Measurements from ENCODE around the gene TYK2. TPM values are rescaled to one million over a fixed set of nuclear protein-coding genes. Genes with fewer than 3 reads are reported as not detected.
A peak's percentile ranks its signal among the peaks of the same experiment; 100 is the strongest.

The TYK2 gene
- total RNA-seq, 1 experiment from 2014 or later: 108 TPM

GRCh38 chr19:10363789-10364281 lies 16.5 kb downstream of the TYK2 start:
- no peaks in the 10 kb centered on the region for H3K27me3 ChIP-seq (ENCODE audit: low read length)
- H2AFZ ChIP-seq (ENCODE audit: low read length): no peak overlapping the region
- no peaks in the 10 kb centered on the region for H3K9me3 ChIP-seq (ENCODE audit: low read length)
- H3K4me2 ChIP-seq (ENCODE audit: low read depth, low read length, poor library complexity, severe bottlenecking): no peak overlapping the region
- H3K36me3 ChIP-seq (ENCODE audit: insufficient read depth, low read length): peaks cover 10% of the 10 kb centered on the region
- H3K4me3 ChIP-seq (ENCODE audit: low read length): no peak overlapping the region
- no peaks in the 10 kb centered on the region for H4K20me1 ChIP-seq (ENCODE audit: insufficient read depth, low read depth, low read length)
- DNase-seq: no peak
- H3K79me2 ChIP-seq (ENCODE audit: low read length): no peaks in the 10 kb centered on the region
- no peak overlapping the region for H3K27ac ChIP-seq (ENCODE audit: low read length)
- no peak overlapping the region for H3K9ac ChIP-seq (ENCODE audit: low read length)
- H3K4me1 ChIP-seq (ENCODE audit: low read length): no peaks in the 10 kb centered on the region
- H3K9me2 ChIP-seq (replicated peaks; ENCODE audit: insufficient read depth, low read length): no peaks in the 10 kb centered on the region

GRCh38 chr19:10362259-10362658 lies 18.1 kb downstream of the TYK2 start:
- no peaks in the 10 kb centered on the region for H4K20me1 ChIP-seq (ENCODE audit: insufficient read depth, low read depth, low read length)
- H3K9ac ChIP-seq (ENCODE audit: low read length): no peak overlapping the region
- no peaks in the 10 kb centered on the region for H3K79me2 ChIP-seq (ENCODE audit: low read length)
- no peaks in the 10 kb centered on the region for H3K9me2 ChIP-seq (replicated peaks; ENCODE audit: insufficient read depth, low read length)
- no peak overlapping the region for H2AFZ ChIP-seq (ENCODE audit: low read length)
- no peak for DNase-seq
- no peaks in the 10 kb centered on the region for H3K4me1 ChIP-seq (ENCODE audit: low read length)
- H3K4me3 ChIP-seq (ENCODE audit: low read length): no peak overlapping the region
- no peak overlapping the region for H3K27ac ChIP-seq (ENCODE audit: low read length)
- H3K4me2 ChIP-seq (ENCODE audit: low read depth, low read length, poor library complexity, severe bottlenecking): no peak overlapping the region
- H3K27me3 ChIP-seq (ENCODE audit: low read length): no peaks in the 10 kb centered on the region
- H3K36me3 ChIP-seq (ENCODE audit: insufficient read depth, low read length): 0 out of 2 replicates have a peak, but pooled peaks cover 3% of the 10 kb centered on the region
- no peaks in the 10 kb centered on the region for H3K9me3 ChIP-seq (ENCODE audit: low read length)

- Histone ChIP-seq H3K27ac (ENCODE audit: low read length) (no peak overlapping the region), H4K20me1 (ENCODE audit: insufficient read depth, low read depth, low read length) (no peaks in the 10 kb centered on the region), H3K4me1 (ENCODE audit: low read length) (no peaks in the 10 kb centered on the region), H3K9me3 (ENCODE audit: low read length) (no peaks in the 10 kb centered on the region), H2AFZ (ENCODE audit: low read length) (no peak overlapping the region), H3K27me3 (ENCODE audit: low read length) (no peaks in the 10 kb centered on the region), H3K79me2 (ENCODE audit: low read length) (no peaks in the 10 kb centered on the region), H3K9me2 (replicated peaks; ENCODE audit: insufficient read depth, low read length) (no peaks in the 10 kb centered on the region), H3K36me3 (ENCODE audit: insufficient read depth, low read length) (0 out of 2 replicates have a peak, but pooled peaks cover 4% of the 10 kb centered on the region), H3K9ac (ENCODE audit: low read length) (no peak overlapping the region), H3K4me3 (ENCODE audit: low read length) (no peak overlapping the region), H3K4me2 (ENCODE audit: low read depth, low read length, poor library complexity, severe bottlenecking) (no peak overlapping the region)
- no peak for DNase-seq
Measured at GRCh38 chr19:10361569-10362011, 18.8 kb downstream of the TYK2 start.

DNA sequence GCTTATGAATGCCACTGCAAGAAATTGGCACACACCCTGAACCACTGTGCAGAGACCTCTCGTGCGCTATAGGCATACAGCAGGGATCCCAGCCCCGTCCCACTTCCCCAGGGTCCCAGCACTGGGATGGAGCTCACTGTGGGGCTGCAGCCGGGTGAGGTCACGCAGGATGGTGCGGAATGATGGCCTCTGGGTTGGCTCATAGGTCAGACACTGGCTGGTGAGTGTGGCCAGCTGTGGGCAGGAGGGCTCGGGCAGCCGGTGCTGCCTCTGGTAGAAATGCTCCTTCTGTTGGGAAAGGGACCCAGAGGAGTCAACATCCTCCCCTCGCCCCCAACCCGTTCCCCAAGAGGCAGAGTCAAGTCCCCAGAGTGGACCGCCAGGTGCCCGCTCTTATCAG lies 23.9 kb downstream of the TYK2 start:
- Histone ChIP-seq H3K9me3 (ENCODE audit: low read length) (no peaks in the 10 kb centered on the region), H3K4me2 (ENCODE audit: low read depth, low read length, poor library complexity, severe bottlenecking) (no peak overlapping the region), H3K79me2 (ENCODE audit: low read length) (no peaks in the 10 kb centered on the region), H3K36me3 (ENCODE audit: insufficient read depth, low read length) (peaks cover 21% of the 10 kb centered on the region), H3K4me1 (ENCODE audit: low read length) (no peaks in the 10 kb centered on the region), H4K20me1 (ENCODE audit: insufficient read depth, low read depth, low read length) (no peaks in the 10 kb centered on the region), H3K27ac (ENCODE audit: low read length) (no peak overlapping the region), H2AFZ (ENCODE audit: low read length) (no peak overlapping the region), H3K4me3 (ENCODE audit: low read length) (no peak overlapping the region), H3K27me3 (ENCODE audit: low read length) (no peaks in the 10 kb centered on the region), H3K9ac (ENCODE audit: low read length) (no peak overlapping the region), H3K9me2 (replicated peaks; ENCODE audit: insufficient read depth, low read length) (no peaks in the 10 kb centered on the region)
- no peak for DNase-seq

DNA sequence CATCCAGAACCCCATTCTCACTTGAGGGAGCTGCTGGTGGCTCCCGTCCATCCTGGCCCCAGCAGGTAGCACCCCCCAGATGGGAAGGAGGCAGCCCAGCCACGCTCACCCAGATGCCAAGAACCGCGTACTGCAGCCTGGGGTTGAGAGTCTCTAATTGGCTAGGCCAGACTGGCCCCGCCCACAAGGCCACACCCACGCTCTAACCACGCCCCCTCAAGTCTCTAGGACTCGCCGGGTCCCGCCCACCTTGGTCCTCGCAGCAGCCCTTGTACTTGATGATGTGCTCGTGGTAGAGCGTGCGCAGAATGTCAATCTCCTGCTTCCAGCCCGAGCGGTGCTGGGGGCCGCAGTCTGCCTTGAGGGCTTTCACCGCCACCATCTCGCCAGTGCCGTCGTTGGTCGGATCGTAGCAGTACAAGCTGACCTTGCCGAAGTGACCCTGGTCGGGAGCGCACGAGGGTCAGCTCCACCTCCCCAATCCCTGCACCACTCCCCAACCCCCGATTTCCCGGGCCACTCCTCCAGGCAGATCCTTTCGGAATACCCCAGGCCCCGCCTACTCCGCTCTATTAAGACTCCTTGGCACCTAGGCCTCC lies 26.5 kb downstream of the TYK2 start:
- DNase-seq: peak; percentile 83
- peaks cover 21% of the 10 kb centered on the region for H3K36me3 ChIP-seq (ENCODE audit: insufficient read depth, low read length)

GRCh38 chr19:10352764-10353671 lies 27.4 kb downstream of the TYK2 start:
- no peak overlapping the region for H2AFZ ChIP-seq (ENCODE audit: low read length)
- peaks cover 21% of the 10 kb centered on the region for H3K36me3 ChIP-seq (ENCODE audit: insufficient read depth, low read length)
- H3K9ac ChIP-seq (ENCODE audit: low read length): no peak overlapping the region

More for the DNA sequence above, 26.5 kb downstream of the TYK2 start:
- no peak overlapping the region for H3K4me2 ChIP-seq (ENCODE audit: low read depth, low read length, poor library complexity, severe bottlenecking)
- no peak overlapping the region for H3K27ac ChIP-seq (ENCODE audit: low read length)
- no peaks in the 10 kb centered on the region for H3K4me1 ChIP-seq (ENCODE audit: low read length)
- H3K79me2 ChIP-seq (ENCODE audit: low read length): no peaks in the 10 kb centered on the region
- no peaks in the 10 kb centered on the region for H3K9me3 ChIP-seq (ENCODE audit: low read length)
- no peaks in the 10 kb centered on the region for H3K27me3 ChIP-seq (ENCODE audit: low read length)
- no peak overlapping the region for H3K4me3 ChIP-seq (ENCODE audit: low read length)
- H3K9me2 ChIP-seq (replicated peaks; ENCODE audit: insufficient read depth, low read length): no peaks in the 10 kb centered on the region
- no peak overlapping the region for H3K9ac ChIP-seq (ENCODE audit: low read length)
- H4K20me1 ChIP-seq (ENCODE audit: insufficient read depth, low read depth, low read length): no peaks in the 10 kb centered on the region
- no peak overlapping the region for H2AFZ ChIP-seq (ENCODE audit: low read length)

GRCh38 chr19:10346509-10346908 lies 33.9 kb downstream of the TYK2 start:
- H3K27ac ChIP-seq (ENCODE audit: low read length): no peak overlapping the region
- no peak for DNase-seq
- H3K9me3 ChIP-seq (ENCODE audit: low read length): no peaks in the 10 kb centered on the region
- H3K36me3 ChIP-seq (ENCODE audit: insufficient read depth, low read length): no peaks in the 10 kb centered on the region
- no peak overlapping the region for H3K4me3 ChIP-seq (ENCODE audit: low read length)
- H2AFZ ChIP-seq (ENCODE audit: low read length): no peak overlapping the region
- H4K20me1 ChIP-seq (ENCODE audit: insufficient read depth, low read depth, low read length): no peaks in the 10 kb centered on the region
- no peak overlapping the region for H3K4me2 ChIP-seq (ENCODE audit: low read depth, low read length, poor library complexity, severe bottlenecking)
- no peaks in the 10 kb centered on the region for H3K79me2 ChIP-seq (ENCODE audit: low read length)
- H3K9me2 ChIP-seq (replicated peaks; ENCODE audit: insufficient read depth, low read length): no peaks in the 10 kb centered on the region
- H3K9ac ChIP-seq (ENCODE audit: low read length): no peak overlapping the region
- H3K4me1 ChIP-seq (ENCODE audit: low read length): no peaks in the 10 kb centered on the region
- H3K27me3 ChIP-seq (ENCODE audit: low read length): no peaks in the 10 kb centered on the region

More at GRCh38 chr19:10352764-10353671, 27.4 kb downstream of the TYK2 start:
- no peaks in the 10 kb centered on the region for H3K9me2 ChIP-seq (replicated peaks; ENCODE audit: insufficient read depth, low read length)
- no peaks in the 10 kb centered on the region for H3K79me2 ChIP-seq (ENCODE audit: low read length)
- no peak overlapping the region for H3K4me3 ChIP-seq (ENCODE audit: low read length)
- no peaks in the 10 kb centered on the region for H3K27me3 ChIP-seq (ENCODE audit: low read length)
- no peak for DNase-seq
- H3K4me1 ChIP-seq (ENCODE audit: low read length): no peaks in the 10 kb centered on the region
- no peaks in the 10 kb centered on the region for H4K20me1 ChIP-seq (ENCODE audit: insufficient read depth, low read depth, low read length)
- no peak overlapping the region for H3K27ac ChIP-seq (ENCODE audit: low read length)
- H3K9me3 ChIP-seq (ENCODE audit: low read length): no peaks in the 10 kb centered on the region
- H3K4me2 ChIP-seq (ENCODE audit: low read depth, low read length, poor library complexity, severe bottlenecking): no peak overlapping the region

- Histone ChIP-seq H3K9me2 (replicated peaks; ENCODE audit: insufficient read depth, low read length) (no peaks in the 10 kb centered on the region), H3K27ac (ENCODE audit: low read length) (no peak overlapping the region), H2AFZ (ENCODE audit: low read length) (no peak overlapping the region), H3K36me3 (ENCODE audit: insufficient read depth, low read length) (no peaks in the 10 kb centered on the region), H3K4me2 (ENCODE audit: low read depth, low read length, poor library complexity, severe bottlenecking) (no peak overlapping the region), H3K4me3 (ENCODE audit: low read length) (no peak overlapping the region), H3K27me3 (ENCODE audit: low read length) (no peaks in the 10 kb centered on the region), H3K9ac (ENCODE audit: low read length) (no peak overlapping the region), H3K4me1 (ENCODE audit: low read length) (peaks cover 3% of the 10 kb centered on the region), H3K79me2 (ENCODE audit: low read length) (no peaks in the 10 kb centered on the region), H3K9me3 (ENCODE audit: low read length) (no peaks in the 10 kb centered on the region), H4K20me1 (ENCODE audit: insufficient read depth, low read depth, low read length) (no peaks in the 10 kb centered on the region)
- DNase-seq: no peak
Measured at GRCh38 chr19:10344780-10345179, 35.6 kb downstream of the TYK2 start.
